Measurements from ENCODE around the gene ZCCHC14.
"Not testable (repeated sequence)": the region's sequence is repeated elsewhere in the genome, so short reads cannot be mapped to it uniquely, and the experiment has no call there.

The ZCCHC14 gene

GRCh38 chr16:87391950-87392820, 100.6 kb downstream of the ZCCHC14 start, which contains the start of gene MAP1LC3B:
Gene MAP1LC3B (plus strand): TSS chr16:87392336. CDS start chr16:87392428, 92 bp downstream.
- in situ Hi-C loops (cut with MboI; ENCODE audit: low sequenced_read_pairs) = loop anchor here (25.0 kb wide), 1 partner anchor 470 kb away; the partner anchor contains the start of gene SLC7A5
- Histone ChIP-seq H3K36me3 (replicated peaks) (no peaks in the 10 kb centered on the region), H3K4me1 (peaks cover 42% of the 10 kb centered on the region), H3K9me3 (no peaks in the 10 kb centered on the region), H3K4me3 (peak within 1 kb of the TSS; percentile 52), H3K27me3 (ENCODE audit: low read depth) (no peaks in the 10 kb centered on the region)
- DNase-seq (ENCODE audit: low spot score in 2 of 2) = peak; percentile 89 to 96

DNA sequence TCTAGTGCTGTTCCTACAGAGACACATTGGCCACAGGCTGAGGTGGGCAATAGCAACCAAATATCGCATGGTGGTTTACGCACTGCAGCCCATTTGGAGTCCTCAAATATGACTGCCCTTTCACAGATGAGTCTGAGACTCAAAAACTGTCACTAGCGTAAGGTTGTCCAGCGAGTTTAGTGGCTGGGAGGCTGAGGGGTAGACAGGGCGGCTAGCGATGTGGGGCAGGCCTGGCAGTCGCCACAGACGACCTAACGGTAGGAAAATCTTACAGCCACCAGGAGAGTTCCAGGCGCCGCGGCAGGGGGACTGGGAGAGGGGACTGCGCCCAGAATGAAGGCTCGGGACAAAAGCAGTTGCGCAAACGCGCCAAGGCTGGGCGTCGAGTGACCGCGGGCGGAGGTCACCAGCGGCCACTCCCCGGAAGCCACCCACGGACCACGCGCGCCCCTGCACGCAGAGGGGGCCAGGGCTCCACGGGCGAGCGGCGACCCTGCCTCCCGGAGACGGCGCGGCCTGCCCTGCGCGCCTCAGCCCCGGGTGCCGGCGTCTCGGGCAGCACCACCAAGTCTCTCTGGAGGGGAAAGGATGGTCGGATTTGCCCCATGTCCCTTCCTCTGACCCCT, 101.4 kb downstream of the ZCCHC14 start:
- H3K4me3 ChIP-seq = peak overlapping the region; percentile 43
- H3K27me3 ChIP-seq (ENCODE audit: low read depth) = no peaks in the 10 kb centered on the region
- in situ Hi-C loops (cut with MboI; ENCODE audit: low sequenced_read_pairs) = loop anchor here (25.0 kb wide), 1 partner anchor 471 kb away; the partner anchor contains the start of gene SLC7A5
- peak in 1 of 2 experiments; percentile 63 for DNase-seq (ENCODE audit: low spot score in 2 of 2)
- peaks cover 50% of the 10 kb centered on the region for H3K4me1 ChIP-seq
- H3K36me3 ChIP-seq (replicated peaks) = no peaks in the 10 kb centered on the region
- H3K9me3 ChIP-seq = no peaks in the 10 kb centered on the region

GRCh38 chr16:87390641-87391323, 102.0 kb downstream of the ZCCHC14 start:
- Histone ChIP-seq H3K9me3 (no peaks in the 10 kb centered on the region), H3K4me1 (peaks cover 50% of the 10 kb centered on the region), H3K36me3 (replicated peaks) (no peaks in the 10 kb centered on the region), H3K4me3 (peak overlapping the region; percentile 43; the same call in 1 of the 2 replicates), H3K27me3 (ENCODE audit: low read depth) (no peaks in the 10 kb centered on the region)
- in situ Hi-C loops (cut with MboI; ENCODE audit: low sequenced_read_pairs) = loop anchor here (25.0 kb wide), 1 partner anchor 472 kb away; the partner anchor contains the start of gene SLC7A5
- peak; percentile 64 to 66 for DNase-seq (ENCODE audit: low spot score in 2 of 2)

- H3K4me1 ChIP-seq = peaks cover 48% of the 10 kb centered on the region
- not testable (repeated sequence) for DNase-seq (ENCODE audit: low spot score in 2 of 2); H3K9me3 ChIP-seq; H3K27me3 ChIP-seq (ENCODE audit: low read depth); H3K36me3 ChIP-seq (replicated peaks); H3K4me3 ChIP-seq
- in situ Hi-C loops (cut with MboI; ENCODE audit: low sequenced_read_pairs) = loop anchor here (25.0 kb wide), 1 partner anchor 472 kb away; the partner anchor contains the start of gene SLC7A5
Observed at GRCh38 chr16:87389914-87390313, 102.9 kb downstream of the ZCCHC14 start.

DNA sequence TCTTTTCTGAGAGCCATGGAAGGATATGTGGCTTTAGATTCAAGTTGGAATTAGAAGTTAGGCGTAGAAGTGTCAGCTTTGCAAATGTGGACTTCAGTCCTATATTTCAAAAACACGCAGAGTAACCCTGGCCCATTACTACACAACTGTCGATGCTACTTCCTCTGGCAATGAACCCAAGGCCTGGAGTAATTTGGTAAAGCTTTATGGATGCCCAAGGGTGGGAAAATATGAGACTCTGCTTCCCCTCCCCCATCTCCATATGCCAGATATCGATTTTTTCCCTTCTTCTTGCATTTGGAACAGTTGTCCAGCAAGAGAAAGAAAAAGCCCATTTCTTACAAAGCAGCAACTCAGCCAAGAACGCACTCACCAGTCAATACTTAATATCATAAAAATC, 103.6 kb downstream of the ZCCHC14 start:
- in situ Hi-C loops (cut with MboI; ENCODE audit: low sequenced_read_pairs) = loop anchor here (25.0 kb wide), 1 partner anchor 473 kb away; the partner anchor contains the start of gene SLC7A5
- Histone ChIP-seq H3K4me3 (no peak overlapping the region), H3K4me1 (peaks cover 46% of the 10 kb centered on the region)

DNA sequence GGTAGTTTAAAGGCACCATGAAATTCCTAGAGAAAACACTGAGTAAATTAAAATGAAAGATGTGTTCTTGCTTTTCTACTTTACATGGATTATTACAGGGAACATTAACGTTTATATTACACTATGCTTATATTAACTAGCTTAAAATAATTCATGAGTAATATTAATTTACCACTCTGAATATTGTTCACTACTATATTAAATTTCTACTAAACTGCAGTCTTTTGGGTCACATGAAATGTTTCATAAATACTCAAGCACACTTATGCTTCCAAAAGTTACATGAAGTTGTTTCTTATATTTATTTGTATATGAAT, 104.0 kb downstream of the ZCCHC14 start:
- in situ Hi-C loops (cut with MboI; ENCODE audit: low sequenced_read_pairs) = loop anchor here (25.0 kb wide), 1 partner anchor 474 kb away; the partner anchor contains the start of gene SLC7A5
- Histone ChIP-seq H3K9me3 (no peaks in the 10 kb centered on the region), H3K27me3 (ENCODE audit: low read depth) (no peaks in the 10 kb centered on the region), H3K4me1 (peaks cover 41% of the 10 kb centered on the region), H3K4me3 (no peak overlapping the region), H3K36me3 (replicated peaks) (no peaks in the 10 kb centered on the region)
- DNase-seq (ENCODE audit: low spot score in 2 of 2) = no peak

More for the DNA sequence above, 103.6 kb downstream of the ZCCHC14 start:
- no peak for DNase-seq (ENCODE audit: low spot score in 2 of 2)
- Histone ChIP-seq H3K36me3 (replicated peaks) (no peaks in the 10 kb centered on the region), H3K27me3 (ENCODE audit: low read depth) (no peaks in the 10 kb centered on the region), H3K9me3 (no peaks in the 10 kb centered on the region)

DNA sequence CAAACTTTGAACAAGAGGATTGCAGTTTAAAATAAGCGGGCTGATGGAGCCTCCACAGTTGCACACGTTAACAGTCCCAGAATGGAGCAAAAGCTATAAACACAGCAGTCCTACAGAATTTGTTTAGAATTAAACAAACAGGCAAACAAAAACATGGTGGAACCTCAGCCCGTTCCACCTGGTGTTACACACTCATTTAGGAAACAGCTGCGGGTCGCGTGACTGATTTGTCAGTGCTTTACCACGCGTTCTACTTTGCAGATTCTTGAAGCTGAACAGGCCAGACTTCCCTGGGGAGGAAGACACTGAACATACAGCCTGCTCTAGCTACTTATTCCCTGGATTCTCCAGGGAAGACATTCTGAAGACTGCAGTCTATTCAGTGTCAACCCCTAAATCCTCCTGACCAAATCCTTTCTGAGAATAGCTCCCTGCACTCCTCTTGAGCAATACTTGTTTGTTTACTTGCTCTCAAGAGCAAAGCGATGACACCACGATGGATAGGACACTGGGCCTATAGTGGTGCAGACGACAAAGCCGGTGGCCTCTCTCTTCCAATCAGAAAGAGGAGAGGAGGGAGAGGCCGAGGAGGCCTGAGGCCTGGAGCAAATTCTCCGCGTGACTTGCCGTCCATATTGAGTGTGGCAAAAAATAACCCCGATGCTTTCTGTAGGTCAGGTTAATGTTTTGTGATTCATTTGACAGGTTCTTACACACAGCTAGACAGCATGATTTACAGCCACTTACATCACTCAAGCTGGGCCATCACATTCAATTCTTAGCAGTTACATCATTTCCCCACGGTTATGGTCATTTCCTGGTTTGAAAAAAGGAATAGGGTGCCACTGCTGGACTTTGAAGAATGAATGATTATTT, 104.6 kb downstream of the ZCCHC14 start:
- in situ Hi-C loops (cut with MboI; ENCODE audit: low sequenced_read_pairs) = loop anchor here (25.0 kb wide), 1 partner anchor 474 kb away; the partner anchor contains the start of gene SLC7A5
- Histone ChIP-seq H3K36me3 (replicated peaks) (no peaks in the 10 kb centered on the region), H3K4me3 (no peak overlapping the region), H3K4me1 (peaks cover 36% of the 10 kb centered on the region), H3K9me3 (no peaks in the 10 kb centered on the region), H3K27me3 (ENCODE audit: low read depth) (no peaks in the 10 kb centered on the region)
- peak; percentile 94 to 99 for DNase-seq (ENCODE audit: low spot score in 2 of 2)

DNA sequence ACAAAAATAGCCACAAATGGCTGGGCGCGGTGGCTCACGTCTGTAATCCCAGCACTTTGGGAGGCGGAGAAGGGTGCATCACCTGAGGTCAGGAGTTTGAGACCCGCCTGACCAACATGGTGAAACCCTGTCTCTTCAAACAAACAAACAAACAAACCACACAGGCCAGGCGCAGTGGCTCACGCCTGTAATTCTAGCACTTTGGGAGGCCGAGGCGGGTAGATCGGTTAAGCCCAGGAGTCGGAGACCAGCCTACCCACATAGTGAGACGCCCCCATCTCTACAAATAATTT, 108.0 kb downstream of the ZCCHC14 start:
- H3K4me3 ChIP-seq = peak overlapping the region; percentile 63
- not testable (repeated sequence) for H3K36me3 ChIP-seq (replicated peaks); H3K27me3 ChIP-seq (ENCODE audit: low read depth); DNase-seq (ENCODE audit: low spot score in 2 of 2); H3K9me3 ChIP-seq
- H3K4me1 ChIP-seq = peaks cover 42% of the 10 kb centered on the region
- in situ Hi-C loops (cut with MboI; ENCODE audit: low sequenced_read_pairs) = loop anchor here (25.0 kb wide), 1 partner anchor 477 kb away; the partner anchor contains the start of gene SLC7A5

GRCh38 chr16:87384162-87384874, 108.5 kb downstream of the ZCCHC14 start:
- Histone ChIP-seq H3K27me3 (ENCODE audit: low read depth) (no peaks in the 10 kb centered on the region), H3K36me3 (replicated peaks) (no peaks in the 10 kb centered on the region), H3K4me3 (peak overlapping the region; percentile 63), H3K4me1 (peaks cover 41% of the 10 kb centered on the region), H3K9me3 (no peaks in the 10 kb centered on the region)
- peak; percentile 48 to 71 for DNase-seq (ENCODE audit: low spot score in 2 of 2)
- in situ Hi-C loops (cut with MboI; ENCODE audit: low sequenced_read_pairs) = loop anchor here (25.0 kb wide), 1 partner anchor 478 kb away; the partner anchor contains the start of gene SLC7A5

DNA sequence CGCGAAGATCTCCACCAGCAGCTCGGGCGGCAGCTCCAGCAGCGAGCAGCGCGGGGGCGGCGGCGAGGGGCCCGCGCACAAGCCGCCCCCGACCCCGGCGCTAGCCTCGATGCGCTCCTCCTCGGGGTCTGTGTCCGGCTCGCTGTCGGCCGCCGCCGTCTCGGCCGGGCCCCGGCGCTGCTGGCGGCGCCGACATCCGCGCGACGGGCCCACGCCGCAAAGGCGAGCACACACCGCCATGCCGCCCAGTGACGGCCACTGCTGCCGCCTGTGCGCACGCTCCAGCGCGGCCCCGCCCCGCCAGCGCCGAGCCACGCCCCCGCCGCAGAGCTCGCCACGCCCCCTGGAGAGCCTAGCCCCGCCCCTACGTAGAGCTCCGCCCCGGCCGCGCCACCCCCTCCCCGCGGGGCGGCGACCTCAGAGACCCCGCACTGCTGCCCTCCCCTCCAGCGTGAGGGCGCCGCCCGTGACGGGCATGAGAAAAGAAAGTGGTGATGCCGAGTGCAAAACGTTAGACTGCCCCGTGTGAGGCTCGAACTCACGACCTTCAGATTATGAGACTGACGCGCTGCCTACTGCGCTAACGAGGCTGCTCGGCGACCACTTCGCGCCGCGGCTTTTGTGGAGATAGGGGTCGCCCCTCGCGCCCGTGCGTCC, 109.2 kb downstream of the ZCCHC14 start, which contains the start of gene FBXO31:
Gene FBXO31, minus strand, starts transcription at position 272 of the 657 bp plus-strand sequence. Its CDS starts 32 bp downstream, at position 240.
- in situ Hi-C loops (cut with MboI; ENCODE audit: low sequenced_read_pairs) = loop anchor here (25.0 kb wide), 1 partner anchor 479 kb away; the partner anchor contains the start of gene SLC7A5
- no peaks in the 10 kb centered on the region for H3K27me3 ChIP-seq (ENCODE audit: low read depth)
- peak; percentile 89 to 92 for DNase-seq (ENCODE audit: low spot score in 2 of 2)
- H3K4me3 ChIP-seq = peak within 1 kb of the TSS; percentile 64
- peaks cover 34% of the 10 kb centered on the region for H3K4me1 ChIP-seq
- no peaks in the 10 kb centered on the region for H3K9me3 ChIP-seq
- H3K36me3 ChIP-seq (replicated peaks) = no peaks in the 10 kb centered on the region; the same call in 1 of the 2 replicates

- in situ Hi-C loops (cut with MboI; ENCODE audit: low sequenced_read_pairs) = loop anchor here (25.0 kb wide), 1 partner anchor 480 kb away; the partner anchor contains the start of gene SLC7A5
- Histone ChIP-seq H3K27me3 (ENCODE audit: low read depth) (no peaks in the 10 kb centered on the region), H3K9me3 (no peaks in the 10 kb centered on the region), H3K4me1 (peaks cover 25% of the 10 kb centered on the region), H3K4me3 (peak overlapping the region; percentile 64), H3K36me3 (replicated peaks) (no peaks in the 10 kb centered on the region; the same call in 1 of the 2 replicates)
- DNase-seq (ENCODE audit: low spot score in 2 of 2) = peak in 1 of 2 experiments; percentile 18
Observed at GRCh38 chr16:87382023-87382785, 110.6 kb downstream of the ZCCHC14 start.

All from HAP-1 (cell line).